Suppressor macrophage treated with lipopolysaccharide for 4 hours (primary cell): ENCODE results near the gene EPC2.

Experiments
- DNase-seq: peaks from one replicate; pipeline ENCODE4 v3.0.0-alpha.2; 2020

The EPC2 gene

GRCh38 chr2:148643998-148644882 lies at the start of gene EPC2:
Gene EPC2, plus strand, starts transcription at chr2:148644751. Its CDS starts 267 bp downstream, at chr2:148645018.
- DNase-seq, result peak; percentile 87

GRCh38 chr2:148596018-148596417 lies 48.5 kb upstream of the EPC2 start:
- peak; percentile 6 for DNase-seq

- DNase-seq, result no peak
Observed at GRCh38 chr2:148599109-148599991, 45.2 kb upstream of the EPC2 start.

- DNase-seq, result no peak
Observed at GRCh38 chr2:148602885-148603561, 41.5 kb upstream of the EPC2 start.

- no peak for DNase-seq
Observed at GRCh38 chr2:148603562-148603920, 41.0 kb upstream of the EPC2 start.

GRCh38 chr2:148604927-148605326 lies 39.6 kb upstream of the EPC2 start:
- DNase-seq, result no peak

- DNase-seq, result no peak
Observed at GRCh38 chr2:148607566-148607965, 37.0 kb upstream of the EPC2 start.

GRCh38 chr2:148613231-148614013 lies 31.1 kb upstream of the EPC2 start:
- no peak for DNase-seq

GRCh38 chr2:148614014-148614321 lies 30.6 kb upstream of the EPC2 start:
- no peak for DNase-seq

- DNase-seq, result peak; percentile 86
Observed at GRCh38 chr2:148614322-148615049, 30.1 kb upstream of the EPC2 start.

GRCh38 chr2:148615381-148615841 lies 29.1 kb upstream of the EPC2 start:
- DNase-seq, result peak; percentile 17

- peak; percentile 13 for DNase-seq
Observed at GRCh38 chr2:148616662-148617061, 27.9 kb upstream of the EPC2 start.

GRCh38 chr2:148617219-148617618 lies 27.3 kb upstream of the EPC2 start:
- DNase-seq, result no peak

GRCh38 chr2:148619560-148620195 lies 24.9 kb upstream of the EPC2 start:
- DNase-seq, result no peak

GRCh38 chr2:148622366-148622765 lies 22.2 kb upstream of the EPC2 start:
- DNase-seq, result no peak

GRCh38 chr2:148623086-148623485 lies 21.5 kb upstream of the EPC2 start:
- DNase-seq, result no peak

GRCh38 chr2:148627224-148627623 lies 17.3 kb upstream of the EPC2 start:
- DNase-seq, result no peak

GRCh38 chr2:148634749-148635148 lies 9.8 kb upstream of the EPC2 start:
- DNase-seq, result no peak

- DNase-seq, result no peak
Observed at GRCh38 chr2:148638543-148638942, 6.0 kb upstream of the EPC2 start.

- no peak for DNase-seq
Observed at GRCh38 chr2:148640767-148641166, 3.8 kb upstream of the EPC2 start.

- no peak for DNase-seq
Observed at GRCh38 chr2:148642112-148642744, 2.3 kb upstream of the EPC2 start.
